ENCODE data around the gene SULT1A2. TPM values are rescaled to one million over a fixed set of nuclear protein-coding genes. Genes with fewer than 3 reads are reported as not detected.

The SULT1A2 gene
- total and polyA plus RNA-seq, 2 of the 13 experiments (the other 11 are each of a cell fraction or from before 2014, with no cell fraction given) = 33.0 to 34.2 TPM

GRCh38 chr16:28603381-28604185 lies 6.7 kb upstream of the SULT1A2 start (continued):
- TF ChIP-seq GPBP1L1 (CRISPR knock-in tag; IDR thresholded peaks at IDR 0.05) = no peak
- no peak for TF ChIP-seq DR1 (CRISPR knock-in tag; IDR thresholded peaks at IDR 0.05)
- no peak for TF ChIP-seq ZBTB39 (CRISPR knock-in tag; IDR thresholded peaks at IDR 0.05)
- no peak for TF ChIP-seq SRSF1 (optimal IDR thresholded peaks at IDR 0.05; ENCODE audit: low read depth, low read length)
- no peak for TF ChIP-seq ZNF660 (CRISPR knock-in tag; IDR thresholded peaks at IDR 0.05; ENCODE audit: borderline replicate concordance, low read depth)
- TF ChIP-seq ZFAT (CRISPR knock-in tag; conservative IDR thresholded peaks at IDR 0.05) = no peak
- no peak for TF ChIP-seq ZNF441 (CRISPR knock-in tag; IDR thresholded peaks at IDR 0.05; ENCODE audit: borderline replicate concordance)
- TF ChIP-seq PLRG1 (conservative IDR thresholded peaks at IDR 0.05) = no peak
- no peak for TF ChIP-seq HIVEP1 (CRISPR knock-in tag; IDR thresholded peaks at IDR 0.05)
- no peak for TF ChIP-seq ZNF136 (CRISPR knock-in tag; IDR thresholded peaks at IDR 0.05; ENCODE audit: low read depth)
- TF ChIP-seq ZNF276 (CRISPR knock-in tag; IDR thresholded peaks at IDR 0.05; ENCODE audit: low read depth) = no peak
- TF ChIP-seq KDM6A (CRISPR knock-in tag; IDR thresholded peaks at IDR 0.05; ENCODE audit: low read depth) = no peak
- TF ChIP-seq FOSL2 (CRISPR knock-in tag; IDR thresholded peaks at IDR 0.05) = no peak
- TF ChIP-seq PPARG (CRISPR knock-in tag; conservative IDR thresholded peaks at IDR 0.05) = no peak
- TF ChIP-seq JARID2 (CRISPR knock-in tag; IDR thresholded peaks at IDR 0.05; ENCODE audit: insufficient replicate concordance) = no peak
- TF ChIP-seq IRX3 (CRISPR knock-in tag; IDR thresholded peaks at IDR 0.05; ENCODE audit: borderline replicate concordance, low read depth) = no peak
- TF ChIP-seq KLF13 (CRISPR knock-in tag; IDR thresholded peaks at IDR 0.05) = no peak
- TF ChIP-seq ZNF510 (CRISPR knock-in tag; IDR thresholded peaks at IDR 0.05; ENCODE audit: low read depth) = no peak
- TF ChIP-seq AGO2 (optimal IDR thresholded peaks at IDR 0.05; ENCODE audit: low read depth, low read length) = peak; percentile 91
